Testis (tissue), 3 donors: ENCODE measurements around the gene CALML5. TPM values are rescaled to one million over a fixed set of nuclear protein-coding genes. Genes with fewer than 3 reads are reported as not detected.

Source experiments
- DNase-seq: peaks from one replicate; pipeline ENCODE4 v3.0.0-alpha.2; 2019
- H3K27ac ChIP-seq, 2 donors: fragments of 200-600 bp; sonication (generic); one replicate each; pipeline ENCODE4 v1.5.1; 2019
- H3K27me3 ChIP-seq: fragments of 200-600 bp; sonication (generic); one replicate; pipeline ENCODE4 v1.5.1; 2019
- H3K36me3 ChIP-seq: fragments of 200-600 bp; sonication (generic); one replicate; pipeline ENCODE4 v1.5.1; 2017; ENCODE audit warnings: low read depth; ENCODE audit errors: missing control alignments
- H3K4me1 ChIP-seq: fragments of 200-600 bp; sonication (generic); one replicate; pipeline ENCODE4 v1.5.1; 2019
- H3K4me3 ChIP-seq, 2 donors: fragments of 200-600 bp; sonication (generic); one replicate each; pipeline ENCODE4 v1.5.1; 2017 to 2019
- H3K9me3 ChIP-seq: fragments of 200-600 bp; sonication (generic); one replicate; pipeline ENCODE4 v1.5.1; 2017
- CTCF ChIP-seq, 3 experiments: fragments of 450-650 bp in 2 of 3; fragments of 200-600 bp in 1 of 3; sonication (generic) in 1 of 3; IDR thresholded peaks; one replicate each; pipeline ENCODE4 v1.5.1; 2016 to 2019; ENCODE audit warnings: antibody characterized with exemption in 3 of 3, mild to moderate bottlenecking in 2 of 3, moderate library complexity in 1 of 3
- POLR2A ChIP-seq: fragments of 450-650 bp; IDR thresholded peaks from one replicate; pipeline ENCODE4 v1.6.1; 2017; ENCODE audit warnings: antibody characterized with exemption, mild to moderate bottlenecking, moderate library complexity
- WGBS, 2 donors: methylation state at CpG; one replicate each; pipeline ENCODE4 v1.1.5; 2018; 5-methylcytosine and 5-hydroxymethylcytosine counted together
- intact Hi-C: fragments of 100-400 bp; cut with DNase I; formaldehyde crosslinking; loops from one replicate; pipeline ENCODE4 v1.15.1; 2023; ENCODE audit warnings: low total_unique reads
- polyA plus RNA-seq: library from polyadenylated mRNA; stranded (reverse); fragments of 350-450 nt; fragmentation: Illumina TruSeq; extraction: RNeasy Lipid Tissue Mini Kit (QIAGEN cat#74804); gene quantifications from one replicate; pipeline ENCODE4 v1.2.3, GENCODE V29; 2014; ENCODE audit warnings: low read depth, low replicate concordance; ENCODE audit not compliant: insufficient read depth
- total RNA-seq, 2 donors: library from RNA; depleted of rRNA; stranded (reverse); fragments of >200 nt; gene quantifications; one replicate each; pipeline ENCODE4 v1.2.3, GENCODE V29; 2016

The CALML5 gene
- total and polyA plus RNA-seq, 3 donors from 2014 or later: 0.50 TPM; not detected in 2

- WGBS, 2 donors: 70 to 73% methylated on average over 17 to 23 of the region's 23 CpGs
- Histone ChIP-seq H3K27ac (peak overlapping the region in 1 of 2 donors; percentile 74), H3K27me3 (no peaks in the 10 kb centered on the region), H3K4me1 (peaks cover 22% of the 10 kb centered on the region), H3K36me3 (no peaks in the 10 kb centered on the region), H3K4me3 (no peak overlapping the region), H3K9me3 (no peaks in the 10 kb centered on the region)
- intact Hi-C loops: no loop called here
- DNase-seq: peak; percentile 34
- no peak for TF ChIP-seq CTCF (IDR thresholded peaks at IDR 0.05)
- TF ChIP-seq POLR2A: no peak
Observed at GRCh38 chr10:5545778-5546710, 46.7 kb upstream of the CALML5 start.

- H3K4me1 ChIP-seq: peaks cover 22% of the 10 kb centered on the region
- no peaks in the 10 kb centered on the region for H3K27me3 ChIP-seq
- H3K27ac ChIP-seq: peak overlapping the region in 1 of 2 donors; percentile 74
- DNase-seq: no peak
- no peaks in the 10 kb centered on the region for H3K9me3 ChIP-seq
- 50 to 68% methylated on average over 1 to 2 of the region's 2 CpGs for WGBS, 2 donors
- H3K4me3 ChIP-seq: no peak overlapping the region
- intact Hi-C loops: no loop called here
- H3K36me3 ChIP-seq: no peaks in the 10 kb centered on the region
- TF ChIP-seq CTCF (IDR thresholded peaks at IDR 0.05) (no peak), POLR2A (no peak)
Observed at GRCh38 chr10:5545426-5545777, 46.0 kb upstream of the CALML5 start.

GRCh38 chr10:5545011-5545410, 45.6 kb upstream of the CALML5 start:
- 74 to 83% methylated on average over 1 of the region's 1 CpG for WGBS, 2 donors
- Histone ChIP-seq H3K9me3 (no peaks in the 10 kb centered on the region), H3K27ac (peak overlapping the region in 1 of 2 donors; percentile 74), H3K4me3 (no peak overlapping the region), H3K4me1 (peaks cover 22% of the 10 kb centered on the region), H3K27me3 (no peaks in the 10 kb centered on the region), H3K36me3 (no peaks in the 10 kb centered on the region)
- no peak for TF ChIP-seq CTCF (IDR thresholded peaks at IDR 0.05)
- TF ChIP-seq POLR2A: no peak
- intact Hi-C loops: no loop called here
- no peak for DNase-seq

- H3K4me3 ChIP-seq: no peak overlapping the region
- peaks cover 22% of the 10 kb centered on the region for H3K4me1 ChIP-seq
- TF ChIP-seq CTCF (IDR thresholded peaks at IDR 0.05): no peak
- no peak for TF ChIP-seq POLR2A
- H3K27ac ChIP-seq: no peak overlapping the region
- H3K27me3 ChIP-seq: no peaks in the 10 kb centered on the region
- no peaks in the 10 kb centered on the region for H3K36me3 ChIP-seq
- intact Hi-C loops: no loop called here
- no peak for DNase-seq
- WGBS, 2 donors: 84 to 87% methylated on average over 6 of the region's 6 CpGs
- no peaks in the 10 kb centered on the region for H3K9me3 ChIP-seq
Observed at GRCh38 chr10:5544216-5544805, 44.9 kb upstream of the CALML5 start.
